DMS114 treated with DMSO at 0.1 percent for 48 hours (cell line): ENCODE data around the gene ANKRD45.
"Not testable (repeated sequence)": the region's sequence is repeated elsewhere in the genome, so short reads cannot be mapped to it uniquely, and the experiment has no call there.

Experiments used
- DNase-seq: peaks from one replicate; lab custom pipeline; 2025; ENCODE audit not compliant: unreplicated experiment; lab: John Stamatoyannopoulos, UW

Gene ANKRD45

DNA sequence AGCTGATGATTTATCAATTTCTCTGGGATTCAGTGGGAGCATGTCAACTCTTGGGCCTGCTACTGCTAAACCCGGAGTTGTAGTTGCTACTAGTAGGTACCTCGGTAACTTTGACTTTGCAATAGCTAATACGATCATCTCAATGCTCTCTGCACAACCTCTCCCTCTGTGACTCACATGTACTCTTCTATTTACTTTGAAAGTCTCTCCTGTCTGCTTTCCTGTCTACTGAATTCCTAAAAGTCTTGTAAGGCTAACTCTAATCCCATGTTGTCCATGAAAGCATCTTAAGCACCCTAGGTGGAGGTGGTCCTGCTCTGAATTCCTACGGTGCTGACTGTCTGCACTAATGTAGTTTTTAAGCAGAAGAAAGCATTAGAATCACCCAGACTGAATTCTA, 96.1 kb downstream of the ANKRD45 start:
- no peak for DNase-seq

GRCh38 chr1:173572201-173572873, 97.3 kb downstream of the ANKRD45 start:
- DNase-seq: no peak

- no peak for DNase-seq
Measured at GRCh38 chr1:173570370-173571007, 99.2 kb downstream of the ANKRD45 start.

- DNase-seq: no peak
Measured at GRCh38 chr1:173568483-173568882, 101.2 kb downstream of the ANKRD45 start.

- not testable (repeated sequence) for DNase-seq
Measured at GRCh38 chr1:173563846-173564245, 105.8 kb downstream of the ANKRD45 start.

GRCh38 chr1:173562813-173563212, 106.8 kb downstream of the ANKRD45 start:
- DNase-seq: no peak

DNA sequence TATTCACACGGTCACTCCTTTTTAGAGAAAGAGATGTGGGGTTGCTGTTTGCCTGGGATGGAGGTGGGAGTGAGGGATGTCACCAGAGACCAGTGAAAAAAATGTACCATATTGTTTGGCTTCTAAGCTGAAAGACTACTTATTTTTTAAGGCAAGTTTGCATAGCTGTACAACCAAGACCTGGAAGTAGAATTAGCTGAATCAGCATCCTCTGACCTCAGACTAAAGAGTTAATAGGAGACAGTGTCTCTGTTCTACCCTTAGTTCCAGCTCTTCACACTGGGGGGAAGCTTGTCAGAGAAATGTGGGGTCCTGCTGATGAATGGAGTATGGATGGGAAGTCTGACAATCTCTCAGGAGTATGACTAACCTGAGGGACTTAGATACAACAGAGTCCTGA, 108.4 kb downstream of the ANKRD45 start:
- no peak for DNase-seq

DNA sequence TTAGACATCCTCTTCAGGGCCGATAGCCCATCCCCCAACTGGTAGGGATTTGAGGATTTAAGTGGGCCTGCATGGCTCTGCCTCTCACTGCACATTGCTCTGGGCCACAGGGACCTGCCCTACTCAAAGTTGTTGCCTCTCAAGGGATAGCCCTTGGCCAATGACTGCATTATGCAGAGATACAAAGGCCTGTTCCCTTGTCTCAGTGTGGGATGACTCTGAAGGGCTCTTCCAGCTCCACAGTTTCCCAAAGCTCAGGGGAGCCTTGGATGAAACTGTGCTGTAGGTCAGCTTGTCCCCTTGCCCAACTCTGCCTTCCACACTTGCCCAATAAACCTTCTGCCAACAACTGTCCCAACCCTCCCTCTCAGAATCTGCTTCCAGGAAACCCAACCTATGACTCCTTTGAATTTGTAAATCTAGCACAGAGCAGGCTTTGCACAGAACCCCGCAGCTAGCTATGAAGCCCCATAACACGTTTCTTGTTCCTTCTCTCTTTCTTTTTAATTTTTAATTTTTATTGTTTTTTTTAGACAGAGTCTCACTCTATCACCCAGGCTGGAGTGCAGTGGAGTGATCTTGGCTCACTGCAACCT, 109.3 kb downstream of the ANKRD45 start:
- no peak for DNase-seq
